ENCODE data around the gene CCDC78. TPM values are rescaled to one million over a fixed set of nuclear protein-coding genes. Genes with fewer than 3 reads are reported as not detected.

Gene CCDC78
- total RNA-seq, 1 donor from 2014 or later: not detected

GRCh38 chr16:766820-767640, 40.8 kb upstream of the CCDC78 start:
- no peaks in the 10 kb centered on the region for H3K4me1 ChIP-seq (ENCODE audit: control insufficient read depth in 3 of 3, insufficient read depth in 3 of 3, low read length in 3 of 3)
- no peak overlapping the region for H3K4me3 ChIP-seq (ENCODE audit: low read length in 3 of 3)
- no peak overlapping the region for H3K9ac ChIP-seq (ENCODE audit: low read depth in 1 of 3, low read length in 3 of 3)
- no peak overlapping the region for H3K27ac ChIP-seq (ENCODE audit: low read depth, low read length)
- H3K9me3 ChIP-seq (ENCODE audit: control insufficient read depth in 3 of 3, low read length in 3 of 3): no peaks in the 10 kb centered on the region
- no peaks in the 10 kb centered on the region for H3K36me3 ChIP-seq (ENCODE audit: control insufficient read depth in 3 of 3, insufficient read depth in 3 of 3, low read length in 3 of 3)
- H3K27me3 ChIP-seq (ENCODE audit: control insufficient read depth in 3 of 3, insufficient read depth in 3 of 3, low read length in 3 of 3): peaks cover 8 to 33% (median 30%) of the 10 kb centered on the region in 3 donors

DNA sequence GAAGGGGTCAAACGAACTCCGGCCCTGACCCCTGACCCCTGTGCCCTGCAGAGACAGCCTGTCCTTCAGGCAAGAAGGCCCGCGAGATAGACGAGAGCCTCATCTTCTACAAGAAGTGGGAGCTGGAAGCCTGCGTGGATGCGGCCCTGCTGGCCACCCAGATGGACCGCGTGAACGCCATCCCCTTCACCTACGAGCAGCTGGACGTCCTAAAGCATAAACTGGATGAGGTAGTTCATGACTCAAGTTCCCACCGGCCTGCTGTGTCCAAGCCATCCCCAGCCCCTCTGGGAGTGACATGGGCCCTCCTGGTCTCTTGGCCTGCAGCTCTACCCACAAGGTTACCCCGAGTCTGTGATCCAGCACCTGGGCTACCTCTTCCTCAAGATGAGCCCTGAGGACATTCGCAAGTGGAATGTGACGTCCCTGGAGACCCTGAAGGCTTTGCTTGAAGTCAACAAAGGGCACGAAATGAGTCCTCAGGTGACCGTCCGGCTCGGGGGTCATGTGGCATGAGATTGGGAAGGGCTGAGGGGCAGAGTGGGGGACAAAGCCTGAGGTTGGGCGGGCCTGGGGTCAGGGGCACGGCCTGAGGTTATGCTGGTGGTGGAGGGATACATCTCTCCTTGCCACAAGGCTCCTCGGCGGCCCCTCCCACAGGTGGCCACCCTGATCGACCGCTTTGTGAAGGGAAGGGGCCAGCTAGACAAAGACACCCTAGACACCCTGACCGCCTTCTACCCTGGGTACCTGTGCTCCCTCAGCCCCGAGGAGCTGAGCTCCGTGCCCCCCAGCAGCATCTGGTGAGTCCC, 40.0 kb upstream of the CCDC78 start:
- Histone ChIP-seq H3K27me3 (ENCODE audit: control insufficient read depth in 3 of 3, insufficient read depth in 3 of 3, low read length in 3 of 3) (peaks cover 8 to 34% (median 32%) of the 10 kb centered on the region in 3 donors), H3K9ac (ENCODE audit: low read depth in 1 of 3, low read length in 3 of 3) (no peak overlapping the region), H3K9me3 (ENCODE audit: control insufficient read depth in 3 of 3, low read length in 3 of 3) (no peaks in the 10 kb centered on the region), H3K36me3 (ENCODE audit: control insufficient read depth in 3 of 3, insufficient read depth in 3 of 3, low read length in 3 of 3) (no peaks in the 10 kb centered on the region), H3K27ac (ENCODE audit: low read depth, low read length) (no peak overlapping the region), H3K4me1 (ENCODE audit: control insufficient read depth in 3 of 3, insufficient read depth in 3 of 3, low read length in 3 of 3) (no peaks in the 10 kb centered on the region), H3K4me3 (ENCODE audit: low read length in 3 of 3) (no peak overlapping the region)

- Histone ChIP-seq H3K27ac (ENCODE audit: low read depth, low read length) (no peak overlapping the region), H3K4me3 (ENCODE audit: low read length in 3 of 3) (no peak overlapping the region), H3K36me3 (ENCODE audit: control insufficient read depth in 3 of 3, insufficient read depth in 3 of 3, low read length in 3 of 3) (no peaks in the 10 kb centered on the region), H3K4me1 (ENCODE audit: control insufficient read depth in 3 of 3, insufficient read depth in 3 of 3, low read length in 3 of 3) (no peaks in the 10 kb centered on the region), H3K9ac (ENCODE audit: low read depth in 1 of 3, low read length in 3 of 3) (no peak overlapping the region), H3K9me3 (ENCODE audit: control insufficient read depth in 3 of 3, low read length in 3 of 3) (no peaks in the 10 kb centered on the region), H3K27me3 (ENCODE audit: control insufficient read depth in 3 of 3, insufficient read depth in 3 of 3, low read length in 3 of 3) (peaks cover 8 to 40% (median 35%) of the 10 kb centered on the region in 3 donors)
Observed at GRCh38 chr16:765488-765865, 39.2 kb upstream of the CCDC78 start.

DNA sequence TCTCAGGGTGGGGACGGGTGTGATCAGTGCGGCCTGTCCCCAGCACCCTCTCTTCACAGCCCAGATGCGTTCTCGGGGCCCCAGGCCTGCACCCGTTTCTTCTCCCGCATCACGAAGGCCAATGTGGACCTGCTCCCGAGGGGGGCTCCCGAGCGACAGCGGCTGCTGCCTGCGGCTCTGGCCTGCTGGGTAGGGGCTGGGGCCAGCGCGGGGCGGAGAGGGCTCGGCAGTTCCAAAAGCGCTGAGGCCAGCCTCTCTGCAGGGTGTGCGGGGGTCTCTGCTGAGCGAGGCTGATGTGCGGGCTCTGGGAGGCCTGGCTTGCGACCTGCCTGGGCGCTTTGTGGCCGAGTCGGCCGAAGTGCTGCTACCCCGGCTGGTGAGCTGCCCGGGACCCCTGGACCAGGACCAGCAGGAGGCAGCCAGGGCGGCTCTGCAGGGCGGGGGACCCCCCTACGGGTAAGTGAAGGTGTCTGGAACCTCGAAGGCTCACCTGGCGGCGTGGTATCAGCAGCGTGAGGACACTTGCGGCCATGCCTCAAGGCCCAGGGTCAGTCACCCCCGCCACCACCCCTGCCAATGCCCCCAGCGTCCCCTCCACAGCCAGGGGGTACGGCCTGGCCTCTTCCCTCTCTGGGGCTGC, 38.7 kb upstream of the CCDC78 start:
- no peaks in the 10 kb centered on the region for H3K9me3 ChIP-seq (ENCODE audit: control insufficient read depth in 3 of 3, low read length in 3 of 3)
- no peak overlapping the region for H3K9ac ChIP-seq (ENCODE audit: low read depth in 1 of 3, low read length in 3 of 3)
- H3K27ac ChIP-seq (ENCODE audit: low read depth, low read length): no peak overlapping the region
- H3K4me1 ChIP-seq (ENCODE audit: control insufficient read depth in 3 of 3, insufficient read depth in 3 of 3, low read length in 3 of 3): no peaks in the 10 kb centered on the region
- H3K36me3 ChIP-seq (ENCODE audit: control insufficient read depth in 3 of 3, insufficient read depth in 3 of 3, low read length in 3 of 3): no peaks in the 10 kb centered on the region
- H3K4me3 ChIP-seq (ENCODE audit: low read length in 3 of 3): no peak overlapping the region
- H3K27me3 ChIP-seq (ENCODE audit: control insufficient read depth in 3 of 3, insufficient read depth in 3 of 3, low read length in 3 of 3): peaks cover 8 to 41% (median 35%) of the 10 kb centered on the region in 3 donors

DNA sequence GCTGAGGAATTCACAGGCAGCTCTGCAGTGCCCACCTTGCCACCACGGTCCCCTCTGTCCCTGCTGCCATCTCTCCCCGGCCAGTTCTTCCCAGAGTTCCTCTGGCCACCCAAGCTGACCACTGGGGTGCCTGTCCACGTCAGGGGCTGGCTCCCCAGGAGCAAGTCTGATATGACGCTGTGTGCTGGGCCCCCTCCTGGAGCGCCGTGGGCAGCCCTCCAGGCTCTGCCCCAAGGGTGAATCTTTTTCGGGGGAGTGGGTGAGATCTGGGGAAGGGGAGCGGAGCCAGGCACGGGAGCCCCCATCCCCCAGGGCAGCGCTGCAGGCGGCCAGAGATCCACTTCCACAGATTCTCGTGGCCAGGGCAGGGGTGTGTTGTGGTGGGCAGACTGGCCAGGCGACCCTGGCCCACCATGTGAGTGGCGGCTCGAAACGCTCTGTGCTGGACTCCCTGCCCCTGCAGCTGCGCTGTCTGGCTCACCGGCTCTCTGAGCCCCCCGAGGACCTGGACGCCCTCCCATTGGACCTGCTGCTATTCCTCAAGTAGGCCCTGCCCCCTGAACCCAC, 38.0 kb upstream of the CCDC78 start:
- peaks cover 8 to 37% (median 31%) of the 10 kb centered on the region in 3 donors for H3K27me3 ChIP-seq (ENCODE audit: control insufficient read depth in 3 of 3, insufficient read depth in 3 of 3, low read length in 3 of 3)

DNA sequence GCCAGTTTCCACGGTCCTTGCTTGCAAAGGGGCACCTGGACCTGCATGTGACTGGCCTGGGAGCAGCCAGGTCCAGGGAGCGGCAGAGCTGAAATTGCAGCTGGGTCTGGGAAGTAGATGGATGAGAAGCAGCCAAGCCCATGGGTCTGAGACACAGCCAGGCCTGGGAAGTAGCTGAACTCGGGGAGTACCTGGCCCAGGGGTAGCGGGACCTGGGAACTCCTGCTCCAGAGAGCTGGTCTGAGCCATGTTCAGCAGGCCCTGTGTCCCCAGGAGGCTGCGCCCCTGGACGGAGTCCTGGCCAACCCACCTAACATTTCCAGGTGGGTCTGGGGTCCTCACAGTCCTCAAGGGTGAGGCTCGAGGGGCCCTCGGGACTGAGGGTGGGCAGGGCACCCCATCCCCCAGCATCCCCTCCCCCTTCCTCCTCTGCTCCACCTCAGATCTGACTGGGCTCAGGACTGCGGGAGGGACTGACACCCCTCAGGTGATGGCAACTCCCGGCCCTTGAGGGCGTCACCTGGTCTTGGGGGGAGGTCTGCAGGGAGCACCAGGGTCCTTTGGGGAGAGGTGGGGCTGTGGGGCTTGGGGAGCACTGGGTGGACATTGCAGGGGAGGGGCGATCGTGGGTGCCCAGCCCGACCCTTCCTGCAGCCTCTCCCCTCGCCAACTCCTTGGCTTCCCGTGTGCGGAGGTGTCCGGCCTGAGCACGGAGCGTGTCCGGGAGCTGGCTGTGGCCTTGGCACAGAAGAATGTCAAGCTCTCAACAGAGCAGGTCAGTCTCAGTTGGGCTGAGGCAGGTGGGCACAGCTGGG, 37.3 kb upstream of the CCDC78 start:
- Histone ChIP-seq H3K36me3 (ENCODE audit: control insufficient read depth in 3 of 3, insufficient read depth in 3 of 3, low read length in 3 of 3) (no peaks in the 10 kb centered on the region), H3K9me3 (ENCODE audit: control insufficient read depth in 3 of 3, low read length in 3 of 3) (no peaks in the 10 kb centered on the region), H3K4me1 (ENCODE audit: control insufficient read depth in 3 of 3, insufficient read depth in 3 of 3, low read length in 3 of 3) (no peaks in the 10 kb centered on the region), H3K27ac (ENCODE audit: low read depth, low read length) (no peak overlapping the region), H3K4me3 (ENCODE audit: low read length in 3 of 3) (no peak overlapping the region), H3K9ac (ENCODE audit: low read depth in 1 of 3, low read length in 3 of 3) (no peak overlapping the region), H3K27me3 (ENCODE audit: control insufficient read depth in 3 of 3, insufficient read depth in 3 of 3, low read length in 3 of 3) (peaks cover 5 to 33% (median 28%) of the 10 kb centered on the region in 3 donors)

More for the DNA sequence above, 38.0 kb upstream of the CCDC78 start:
- Histone ChIP-seq H3K27ac (ENCODE audit: low read depth, low read length) (no peak overlapping the region), H3K9ac (ENCODE audit: low read depth in 1 of 3, low read length in 3 of 3) (no peak overlapping the region), H3K4me1 (ENCODE audit: control insufficient read depth in 3 of 3, insufficient read depth in 3 of 3, low read length in 3 of 3) (no peaks in the 10 kb centered on the region), H3K9me3 (ENCODE audit: control insufficient read depth in 3 of 3, low read length in 3 of 3) (no peaks in the 10 kb centered on the region), H3K36me3 (ENCODE audit: control insufficient read depth in 3 of 3, insufficient read depth in 3 of 3, low read length in 3 of 3) (no peaks in the 10 kb centered on the region), H3K4me3 (ENCODE audit: low read length in 3 of 3) (no peak overlapping the region)

DNA sequence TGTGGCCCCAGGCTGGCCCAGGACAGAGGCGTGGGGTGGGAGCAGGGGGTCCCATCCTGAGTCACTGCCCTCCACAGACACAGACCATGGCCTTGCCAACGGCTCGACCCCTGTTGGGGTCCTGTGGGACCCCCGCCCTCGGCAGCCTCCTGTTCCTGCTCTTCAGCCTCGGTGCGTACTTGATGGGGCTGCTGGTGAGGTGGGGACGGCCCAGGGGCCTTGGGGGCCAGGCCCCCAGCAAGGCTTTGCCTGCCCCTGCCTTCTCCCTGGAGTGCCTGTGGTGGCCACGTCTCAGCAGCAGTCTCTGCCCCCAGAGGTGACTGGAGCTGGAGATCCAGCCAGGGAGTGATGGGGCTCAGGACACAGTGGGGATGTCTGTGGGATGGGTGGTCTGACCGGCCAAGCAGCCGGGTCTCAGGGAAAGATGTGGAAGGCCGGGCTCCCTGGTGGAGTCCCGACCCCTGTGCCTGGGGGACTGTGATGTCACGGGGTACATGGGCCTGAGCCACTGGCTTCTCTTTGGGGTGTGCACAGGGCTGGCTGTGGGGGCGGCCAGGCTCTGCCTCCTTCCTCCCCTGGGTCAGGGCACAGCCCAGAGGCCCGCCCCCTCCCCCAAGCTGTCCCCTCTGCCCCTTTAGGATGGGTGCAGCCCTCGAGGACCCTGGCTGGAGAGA, 36.5 kb upstream of the CCDC78 start:
- Histone ChIP-seq H3K27me3 (ENCODE audit: control insufficient read depth in 3 of 3, insufficient read depth in 3 of 3, low read length in 3 of 3) (peaks cover 5 to 31% (median 28%) of the 10 kb centered on the region in 3 donors), H3K4me1 (ENCODE audit: control insufficient read depth in 3 of 3, insufficient read depth in 3 of 3, low read length in 3 of 3) (no peaks in the 10 kb centered on the region), H3K9me3 (ENCODE audit: control insufficient read depth in 3 of 3, low read length in 3 of 3) (no peaks in the 10 kb centered on the region)

GRCh38 chr16:761625-762513, 35.6 kb upstream of the CCDC78 start:
- Histone ChIP-seq H3K4me1 (ENCODE audit: control insufficient read depth in 3 of 3, insufficient read depth in 3 of 3, low read length in 3 of 3) (no peaks in the 10 kb centered on the region), H3K36me3 (ENCODE audit: control insufficient read depth in 3 of 3, insufficient read depth in 3 of 3, low read length in 3 of 3) (no peaks in the 10 kb centered on the region), H3K9me3 (ENCODE audit: control insufficient read depth in 3 of 3, low read length in 3 of 3) (no peaks in the 10 kb centered on the region), H3K27ac (ENCODE audit: low read depth, low read length) (no peak overlapping the region), H3K27me3 (ENCODE audit: control insufficient read depth in 3 of 3, insufficient read depth in 3 of 3, low read length in 3 of 3) (peaks cover 4 to 31% (median 28%) of the 10 kb centered on the region in 3 donors), H3K4me3 (ENCODE audit: low read length in 3 of 3) (no peak overlapping the region), H3K9ac (ENCODE audit: low read depth in 1 of 3, low read length in 3 of 3) (no peak overlapping the region)

More for the DNA sequence above, 36.5 kb upstream of the CCDC78 start:
- H3K27ac ChIP-seq (ENCODE audit: low read depth, low read length): no peak overlapping the region
- H3K4me3 ChIP-seq (ENCODE audit: low read length in 3 of 3): no peak overlapping the region
- H3K36me3 ChIP-seq (ENCODE audit: control insufficient read depth in 3 of 3, insufficient read depth in 3 of 3, low read length in 3 of 3): no peaks in the 10 kb centered on the region
- no peak overlapping the region for H3K9ac ChIP-seq (ENCODE audit: low read depth in 1 of 3, low read length in 3 of 3)
